HG02973 (cell line): ENCODE data around the gene NHERF2.

Experiments used
- ATAC-seq: cut with Tn5 transposase; IDR thresholded peaks from one replicate; pipeline ENCODE4 v1.9.1; 2021; ENCODE audit warnings: moderate library complexity; ENCODE audit not compliant: unreplicated experiment

NHERF2 gene

DNA sequence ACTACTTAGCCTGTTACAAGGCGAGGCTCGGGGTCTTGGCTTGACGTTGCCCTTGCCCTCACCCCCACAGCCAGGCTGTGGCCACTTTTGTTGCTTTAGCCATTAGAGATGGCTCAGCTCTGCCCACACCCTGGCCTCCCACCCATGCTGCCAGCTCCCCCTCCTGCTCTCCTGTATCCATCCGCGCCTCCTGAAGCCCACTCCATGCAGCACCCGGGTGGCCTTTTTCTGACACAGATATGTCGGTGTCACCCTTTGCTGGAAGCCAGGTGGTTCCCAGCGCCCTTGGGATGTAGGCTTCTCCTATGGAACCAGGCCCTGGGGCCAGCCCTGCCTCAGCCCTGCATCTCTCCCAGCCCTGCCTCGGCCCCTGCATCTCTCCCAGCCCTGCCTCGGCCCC, 30.7 kb downstream of the NHERF2 start:
- ATAC-seq = no peak

DNA sequence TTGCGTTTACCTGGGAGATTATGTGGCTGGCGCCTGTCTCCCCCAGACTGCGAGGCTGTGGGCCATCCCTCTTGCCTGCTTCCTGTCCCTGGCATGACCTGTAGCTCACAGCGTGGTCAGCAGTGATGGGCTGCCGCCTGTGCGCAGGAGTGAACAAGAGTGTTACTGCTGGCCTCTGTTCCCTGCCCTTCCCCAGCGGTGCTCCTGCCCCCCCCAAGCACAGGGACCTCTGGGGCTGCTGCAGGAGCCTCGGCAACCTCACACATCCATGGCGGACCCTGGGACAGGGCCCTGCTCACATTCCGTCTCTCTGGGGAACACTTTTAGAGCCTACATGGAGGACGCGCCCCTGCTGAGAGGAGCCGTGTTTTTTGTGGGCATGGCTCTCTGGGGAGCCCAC, 31.7 kb downstream of the NHERF2 start:
- no peak for ATAC-seq

DNA sequence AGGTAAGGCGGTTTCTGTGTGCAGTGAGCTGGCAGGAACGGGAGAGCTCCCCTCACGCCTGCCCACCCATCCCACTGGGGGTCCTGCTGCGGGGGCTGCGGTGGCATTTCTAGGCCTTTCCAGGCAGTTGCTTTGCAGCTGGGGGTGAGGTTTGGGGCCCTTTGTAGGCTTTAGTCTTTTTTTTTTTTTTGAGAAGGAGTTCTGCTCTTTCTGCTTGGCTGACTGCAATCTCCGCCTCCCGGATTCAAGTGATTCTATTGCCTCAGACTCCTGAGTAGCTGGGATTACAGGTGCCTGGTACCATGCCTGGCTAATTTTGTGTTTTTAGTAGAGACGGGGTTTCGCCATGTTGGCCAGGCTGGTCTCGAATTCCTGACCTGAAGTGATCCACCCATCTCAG, 32.2 kb downstream of the NHERF2 start:
- no peak for ATAC-seq

DNA sequence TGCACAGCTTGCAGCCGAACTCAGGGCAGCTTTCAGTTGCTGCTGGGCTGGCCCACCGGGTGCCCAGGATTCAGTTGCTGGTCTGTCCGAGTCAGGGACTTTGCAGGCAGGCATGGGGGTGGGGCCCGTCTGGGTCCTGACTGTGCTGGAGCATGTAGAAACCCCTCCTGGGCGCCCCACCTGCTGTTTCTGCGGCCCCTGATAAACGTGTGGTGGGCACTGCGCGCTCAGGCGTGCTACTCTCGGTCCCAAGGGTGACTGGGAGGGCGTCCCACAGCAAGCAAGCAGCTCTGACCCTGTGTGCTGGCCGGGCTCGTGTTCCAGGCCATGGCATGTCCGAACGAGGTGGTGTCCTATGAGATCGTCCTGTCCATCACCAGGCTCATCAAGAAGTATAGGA, 33.6 kb downstream of the NHERF2 start:
- no peak for ATAC-seq

DNA sequence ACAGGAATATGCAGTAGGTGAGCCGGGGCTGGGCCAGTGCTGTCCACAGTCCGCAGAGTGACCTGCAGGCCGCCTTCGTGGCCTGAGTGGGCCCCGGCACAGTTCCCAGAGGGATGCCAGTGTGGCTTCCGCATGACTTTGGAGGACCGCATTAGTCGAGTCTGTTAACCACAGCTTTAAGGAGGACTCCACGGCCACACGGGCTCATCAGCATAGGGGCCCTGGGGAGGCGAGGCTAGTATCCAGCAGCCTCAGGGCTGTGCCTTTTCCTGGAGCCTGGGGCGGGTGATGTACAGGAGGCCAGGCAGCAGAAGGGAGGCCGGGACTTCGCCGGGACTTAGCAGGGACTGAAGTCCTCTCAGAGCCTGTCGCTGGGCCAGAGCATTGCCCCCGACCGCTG, 34.3 kb downstream of the NHERF2 start:
- ATAC-seq = no peak

DNA sequence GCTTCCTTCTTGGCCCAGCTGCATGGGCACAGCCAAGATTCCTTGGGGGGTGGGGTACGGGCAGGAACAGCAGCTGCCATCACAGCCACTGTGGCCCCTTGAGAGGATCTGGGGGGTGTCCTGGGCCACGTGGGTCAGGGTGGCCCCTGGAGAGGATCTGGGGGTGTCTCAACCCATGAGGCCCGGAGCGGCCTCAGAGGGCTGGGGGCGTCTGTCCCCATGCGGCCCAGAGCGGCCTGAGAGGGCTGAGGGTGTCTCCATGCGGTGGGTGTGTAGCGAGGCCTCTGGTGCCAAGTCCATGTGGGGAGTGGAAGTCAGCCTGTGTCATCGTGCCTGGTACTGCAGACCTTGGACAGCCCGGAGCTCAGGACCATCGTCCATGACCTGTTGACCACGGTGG, 34.8 kb downstream of the NHERF2 start:
- no peak for ATAC-seq

DNA sequence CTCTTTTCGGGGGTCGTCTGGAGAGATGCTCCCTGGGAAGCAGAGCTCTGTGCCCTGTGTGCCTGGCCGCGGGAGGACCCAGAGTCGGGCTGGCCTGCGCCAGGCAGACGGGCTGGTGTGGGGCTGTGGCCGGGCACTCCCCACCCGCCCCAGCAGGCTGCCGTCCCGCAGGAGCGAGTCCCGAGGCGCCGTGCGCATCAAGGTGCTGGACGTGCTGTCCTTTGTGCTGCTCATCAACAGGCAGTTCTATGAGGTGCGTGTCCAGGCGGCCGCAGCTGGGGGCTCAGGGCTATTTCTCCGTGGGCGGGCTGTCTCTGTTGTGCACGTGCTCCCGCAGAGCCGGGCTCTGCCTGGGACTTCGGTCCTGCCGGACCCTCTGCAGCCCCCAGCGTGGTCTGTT, 36.1 kb downstream of the NHERF2 start:
- no peak for ATAC-seq

DNA sequence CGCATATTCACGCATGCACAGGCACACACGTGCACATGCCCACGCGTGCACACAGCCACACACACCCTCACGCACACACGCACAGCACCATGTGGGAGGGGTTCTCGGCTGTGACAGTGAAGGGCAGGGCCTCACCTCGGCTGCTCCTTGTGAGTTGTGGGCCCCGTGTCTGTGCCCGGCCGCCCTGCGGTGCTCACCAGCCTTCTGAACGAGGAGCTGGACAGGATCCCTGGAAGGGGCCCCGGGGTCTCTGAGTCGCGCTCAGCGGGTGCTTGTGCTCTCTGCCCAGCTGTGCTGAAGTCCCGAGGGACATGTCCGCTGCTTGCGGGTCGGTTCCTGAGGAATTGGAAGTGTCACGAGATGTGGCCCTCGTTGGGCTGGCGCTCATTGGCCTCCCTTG, 37.2 kb downstream of the NHERF2 start:
- ATAC-seq = no peak

DNA sequence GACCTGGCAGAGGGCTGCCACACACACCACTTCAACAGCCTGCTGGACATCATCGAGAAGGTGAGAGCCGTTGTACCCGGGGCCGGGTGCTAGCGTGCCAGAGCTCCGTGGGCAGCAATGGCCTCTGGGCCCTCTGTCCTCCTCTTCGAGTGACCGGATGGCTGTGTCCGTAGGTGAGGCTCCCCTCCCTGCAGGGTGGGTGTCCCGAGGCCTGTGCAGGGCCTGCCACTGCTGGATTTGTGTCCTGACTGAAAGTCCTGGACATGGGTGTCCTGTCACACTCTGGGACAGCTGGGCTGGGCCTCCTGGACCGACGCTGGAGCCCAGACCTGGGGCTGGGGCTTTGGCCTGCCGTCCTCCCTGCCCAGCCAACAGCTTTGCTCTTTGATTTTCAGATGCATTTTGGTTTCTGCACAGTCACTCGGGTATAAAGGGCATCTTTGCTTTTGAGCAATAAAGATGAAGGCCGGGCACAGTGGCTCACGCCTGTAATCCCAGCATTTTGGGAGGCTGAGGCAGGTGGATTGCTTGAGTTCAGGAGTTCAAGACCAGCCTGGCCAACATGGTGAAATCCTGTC, 37.8 kb downstream of the NHERF2 start:
- ATAC-seq = no peak

DNA sequence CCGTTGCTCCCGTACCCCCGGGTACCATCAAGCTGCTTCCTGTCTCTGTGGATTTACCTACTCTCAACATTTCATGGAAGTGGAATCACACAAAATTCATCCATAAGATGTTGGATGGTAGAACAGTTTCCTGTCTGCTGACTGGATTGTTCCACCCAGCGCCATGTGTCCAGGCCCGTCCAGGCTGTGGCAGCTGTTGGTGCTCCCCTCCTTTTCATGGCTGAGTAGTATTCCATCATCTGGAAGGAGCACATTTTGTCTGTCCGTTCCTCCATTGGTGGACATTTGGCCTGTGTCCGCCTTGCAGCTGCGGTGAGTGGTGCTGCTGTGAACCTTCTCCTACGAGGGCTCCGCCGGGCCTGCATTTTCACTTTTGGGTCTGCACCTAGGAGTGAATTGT, 39.4 kb downstream of the NHERF2 start:
- no peak for ATAC-seq

DNA sequence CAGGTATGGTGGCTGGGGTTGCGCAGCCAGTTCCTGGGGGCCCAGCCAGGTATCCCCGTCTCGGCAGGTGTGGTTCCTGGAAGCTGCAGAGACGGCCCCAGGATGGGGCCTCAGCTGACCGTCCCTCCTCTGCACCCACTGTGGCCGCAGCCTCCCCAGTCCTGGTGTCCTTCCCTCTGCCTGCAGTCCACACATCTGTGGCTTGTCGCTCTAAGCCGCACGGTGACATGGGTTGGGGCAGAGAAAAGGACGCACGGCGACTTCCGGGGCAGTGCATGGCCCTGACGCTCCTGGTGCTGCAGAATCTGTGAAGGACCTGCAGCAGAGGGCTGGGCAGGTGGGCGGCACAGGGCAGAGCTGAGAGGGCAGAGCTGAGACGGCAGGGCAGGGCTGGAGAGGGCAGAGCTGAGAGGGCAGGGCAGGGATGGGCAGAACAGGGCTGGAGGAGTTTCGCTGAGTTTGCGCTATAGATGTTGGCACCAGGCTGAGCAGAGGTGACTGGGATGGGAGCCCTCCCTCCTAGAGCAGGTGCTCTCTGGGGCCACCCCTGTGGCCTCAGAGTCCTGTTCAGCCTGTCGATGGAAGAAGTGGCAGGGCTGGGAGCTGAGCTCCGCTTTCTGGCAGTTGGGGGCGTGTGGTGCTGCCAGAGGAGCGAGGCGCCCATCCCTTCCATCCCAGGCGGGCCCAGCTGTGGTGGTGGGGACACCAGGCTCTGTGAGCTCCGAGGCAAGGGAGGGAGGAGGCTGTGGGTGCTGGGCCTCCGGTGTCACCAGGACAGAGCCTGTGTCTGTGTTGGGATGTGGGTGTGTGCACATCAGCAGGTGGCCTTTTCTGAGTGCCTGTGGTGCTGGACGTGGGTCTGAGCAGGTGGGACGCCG, 44.1 kb downstream of the NHERF2 start:
- ATAC-seq = no peak

DNA sequence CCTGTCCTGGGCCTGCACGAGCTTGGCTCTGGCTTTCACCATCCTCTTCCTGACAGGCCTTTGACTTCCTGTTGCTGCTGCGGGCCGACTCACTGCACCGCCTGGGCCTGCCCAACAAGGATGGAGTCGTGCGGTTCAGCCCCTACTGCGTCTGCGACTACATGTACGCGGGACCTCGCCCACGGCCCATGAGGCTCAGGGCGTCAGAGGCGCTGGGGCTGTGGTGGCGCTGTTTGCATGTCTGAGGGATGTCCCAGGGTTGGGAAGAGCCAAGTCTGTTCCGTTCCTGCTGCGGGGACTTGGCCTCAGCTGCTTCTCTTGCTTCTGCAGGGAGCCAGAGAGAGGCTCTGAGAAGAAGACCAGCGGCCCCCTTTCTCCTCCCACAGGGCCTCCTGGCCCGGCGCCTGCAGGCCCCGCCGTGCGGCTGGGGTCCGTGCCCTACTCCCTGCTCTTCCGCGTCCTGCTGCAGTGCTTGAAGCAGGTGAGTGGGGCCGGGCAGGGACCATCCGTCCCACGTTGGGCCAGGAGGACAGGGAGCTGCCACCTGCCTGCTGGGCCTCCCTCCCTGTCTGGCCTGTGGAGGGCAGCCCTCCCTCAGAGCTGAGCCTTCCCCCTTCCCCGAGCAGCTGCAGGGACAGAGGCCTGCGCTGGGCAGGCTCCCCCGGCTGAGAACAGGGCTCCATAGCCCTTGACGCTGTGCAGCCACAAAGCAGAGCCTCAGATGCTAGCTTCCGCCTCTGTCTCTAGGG, 44.9 kb downstream of the NHERF2 start:
- ATAC-seq = no peak

DNA sequence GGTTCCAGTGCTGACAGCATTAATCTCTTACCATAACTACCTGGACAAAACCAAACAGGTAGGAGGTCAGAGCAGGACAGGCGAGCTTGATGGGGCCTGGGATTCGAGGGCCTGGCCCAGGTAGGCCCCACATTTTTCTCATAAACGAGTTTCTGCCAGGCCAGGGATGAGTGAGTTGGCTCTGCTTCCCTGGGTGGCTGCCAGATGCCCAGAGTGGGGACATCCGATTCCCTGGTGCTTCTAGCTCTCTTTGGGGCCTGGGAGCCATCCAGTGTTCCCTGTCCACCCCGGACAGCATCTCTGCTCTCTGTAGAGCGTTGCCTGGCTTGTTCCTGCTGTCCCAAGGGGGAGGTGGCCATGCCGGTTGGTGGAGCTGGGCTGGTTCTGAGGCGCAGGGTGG, 46.2 kb downstream of the NHERF2 start:
- no peak for ATAC-seq

DNA sequence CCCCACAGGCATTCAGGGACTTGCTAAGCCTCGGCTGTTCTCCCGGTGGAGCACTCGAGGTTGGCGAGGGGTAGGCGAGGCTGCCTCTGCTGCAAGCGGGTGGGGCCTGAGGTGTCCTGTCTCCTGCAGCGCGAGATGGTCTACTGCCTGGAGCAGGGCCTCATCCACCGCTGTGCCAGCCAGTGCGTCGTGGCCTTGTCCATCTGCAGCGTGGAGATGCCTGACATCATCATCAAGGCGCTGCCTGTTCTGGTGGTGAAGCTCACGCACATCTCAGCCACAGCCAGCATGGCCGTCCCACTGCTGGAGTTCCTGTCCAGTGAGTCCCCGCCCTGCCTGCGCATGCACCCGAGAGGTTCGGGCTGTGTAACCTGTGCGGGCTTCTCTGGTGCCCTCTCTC, 47.4 kb downstream of the NHERF2 start:
- no peak for ATAC-seq

DNA sequence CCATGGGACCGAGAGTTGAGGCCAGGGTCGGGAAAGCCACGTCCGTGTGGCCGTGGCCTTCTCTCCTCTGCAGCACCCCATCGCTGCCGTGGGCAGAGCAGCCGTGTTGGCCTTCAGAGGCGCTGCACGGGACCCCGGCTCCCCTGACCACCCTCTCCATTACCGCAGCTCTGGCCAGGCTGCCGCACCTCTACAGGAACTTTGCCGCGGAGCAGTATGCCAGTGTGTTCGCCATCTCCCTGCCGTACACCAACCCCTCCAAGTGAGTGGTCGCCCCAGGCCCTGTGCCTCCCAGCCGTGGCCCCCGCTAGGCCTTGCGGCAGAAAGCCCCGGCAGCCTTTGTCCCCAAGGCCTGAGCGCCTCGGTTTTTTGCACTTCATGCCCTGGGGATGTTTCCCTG, 48.9 kb downstream of the NHERF2 start:
- no peak for ATAC-seq

DNA sequence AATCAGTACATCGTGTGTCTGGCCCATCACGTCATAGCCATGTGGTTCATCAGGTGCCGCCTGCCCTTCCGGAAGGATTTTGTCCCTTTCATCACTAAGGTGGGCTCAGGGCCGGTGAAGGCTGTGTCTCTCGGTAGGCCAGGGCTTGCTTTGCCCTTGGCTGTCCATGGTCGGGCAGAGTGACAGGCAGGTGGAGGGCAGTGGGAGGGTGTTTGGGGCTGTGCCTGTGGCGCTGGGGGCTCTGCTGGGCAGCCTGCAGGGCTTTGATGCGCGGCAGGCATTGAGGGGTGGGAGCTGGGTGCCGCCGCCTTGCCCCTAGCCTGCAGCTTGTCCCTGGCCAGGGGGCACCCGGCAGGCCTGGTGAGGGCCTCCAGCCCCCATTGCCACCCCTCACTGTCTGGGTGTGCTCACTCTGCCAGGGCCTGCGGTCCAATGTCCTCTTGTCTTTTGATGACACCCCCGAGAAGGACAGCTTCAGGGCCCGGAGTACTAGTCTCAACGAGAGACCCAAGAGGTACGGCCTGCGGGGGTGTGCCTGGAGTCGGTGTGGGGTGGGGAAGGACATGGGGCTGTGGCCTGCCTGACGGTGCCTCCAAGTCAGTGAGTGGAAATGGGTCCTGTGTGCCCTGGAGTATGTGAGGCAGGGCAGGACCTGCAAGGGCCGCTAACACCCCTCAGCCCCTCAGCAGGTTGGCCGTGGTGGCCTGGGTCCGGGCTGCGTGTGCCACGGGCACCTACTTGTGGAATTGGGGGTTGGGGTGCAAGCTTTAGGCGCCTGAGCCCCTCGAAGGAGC, 49.6 kb downstream of the NHERF2 start:
- ATAC-seq = no peak

DNA sequence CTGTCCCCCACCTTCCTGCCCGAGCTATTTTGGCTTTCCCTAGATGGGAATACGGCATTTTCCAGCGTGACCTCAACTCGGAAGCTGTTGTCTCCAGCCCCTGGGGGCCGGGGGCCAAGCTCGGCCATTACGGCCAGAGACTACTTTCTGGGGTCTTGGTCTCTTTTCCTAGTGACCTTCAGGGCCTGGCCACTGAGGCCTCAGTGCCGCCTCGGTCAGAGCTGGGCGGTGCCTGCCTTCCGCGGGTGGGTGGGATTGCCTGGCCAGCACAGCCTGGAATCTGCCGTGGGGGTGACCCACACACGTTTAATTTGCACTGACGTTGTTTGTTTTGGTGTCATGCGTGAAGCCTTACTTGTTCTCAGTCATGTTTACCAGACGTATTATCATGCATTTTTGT, 50.3 kb downstream of the NHERF2 start:
- no peak for ATAC-seq

DNA sequence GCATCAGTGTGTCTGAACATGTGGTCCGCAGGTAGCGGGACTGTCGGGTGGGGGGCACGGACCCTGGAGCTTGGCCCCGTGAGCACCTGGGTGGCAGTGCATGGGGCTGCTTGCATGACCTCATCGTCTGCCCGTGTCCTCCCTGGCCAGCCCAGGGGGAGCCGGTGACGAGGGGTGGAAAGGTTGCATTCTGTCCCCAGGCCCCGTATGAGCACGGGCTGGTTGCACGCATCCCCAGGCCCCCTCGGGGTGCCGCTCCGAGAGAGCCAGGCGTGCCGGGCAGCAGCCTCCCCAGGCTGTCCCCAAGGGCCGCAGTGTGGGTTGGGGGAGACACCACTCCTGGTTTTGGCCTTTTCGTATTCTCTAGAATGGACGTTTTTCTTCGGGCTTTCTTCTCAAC, 51.0 kb downstream of the NHERF2 start:
- ATAC-seq = no peak

DNA sequence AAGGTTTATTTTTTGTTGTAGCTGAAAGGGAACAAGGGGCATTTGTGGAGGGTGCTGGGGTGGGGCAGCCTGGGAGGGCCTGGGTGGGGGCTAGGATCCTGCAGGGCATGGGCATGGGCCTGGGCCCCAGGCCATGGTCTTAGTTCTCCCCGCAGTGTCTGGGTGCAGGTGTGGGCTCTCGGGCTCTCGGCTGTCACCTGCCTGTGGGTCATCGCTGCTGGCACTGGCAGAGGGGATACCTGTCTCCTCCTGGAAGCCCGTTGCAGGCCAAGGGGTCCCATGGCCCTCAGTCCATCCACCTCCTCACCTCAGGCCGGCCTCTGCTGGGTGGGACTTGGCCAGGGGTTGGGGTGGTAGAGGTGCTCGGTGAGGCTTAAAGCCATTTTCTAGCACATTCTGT, 51.4 kb downstream of the NHERF2 start:
- ATAC-seq = no peak

DNA sequence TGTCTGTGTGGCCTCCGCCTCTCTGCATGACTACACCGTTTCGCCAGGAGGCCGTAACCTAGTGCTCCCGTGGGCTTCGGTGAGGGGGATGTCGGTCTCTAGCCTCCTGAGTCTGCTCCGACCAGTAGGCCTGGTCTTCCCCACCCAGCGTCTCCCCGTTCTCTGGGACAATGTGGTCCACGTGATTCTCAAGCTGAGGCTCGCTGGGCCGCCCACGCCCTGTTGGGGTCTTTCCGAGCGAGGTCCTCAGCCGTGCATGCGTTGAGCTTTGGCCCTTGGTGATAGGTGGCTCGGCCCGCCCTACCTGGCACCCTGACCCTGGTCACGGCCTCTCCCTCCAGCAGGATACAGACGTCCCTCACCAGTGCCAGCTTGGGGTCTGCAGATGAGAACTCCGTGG, 52.0 kb downstream of the NHERF2 start:
- ATAC-seq = no peak

DNA sequence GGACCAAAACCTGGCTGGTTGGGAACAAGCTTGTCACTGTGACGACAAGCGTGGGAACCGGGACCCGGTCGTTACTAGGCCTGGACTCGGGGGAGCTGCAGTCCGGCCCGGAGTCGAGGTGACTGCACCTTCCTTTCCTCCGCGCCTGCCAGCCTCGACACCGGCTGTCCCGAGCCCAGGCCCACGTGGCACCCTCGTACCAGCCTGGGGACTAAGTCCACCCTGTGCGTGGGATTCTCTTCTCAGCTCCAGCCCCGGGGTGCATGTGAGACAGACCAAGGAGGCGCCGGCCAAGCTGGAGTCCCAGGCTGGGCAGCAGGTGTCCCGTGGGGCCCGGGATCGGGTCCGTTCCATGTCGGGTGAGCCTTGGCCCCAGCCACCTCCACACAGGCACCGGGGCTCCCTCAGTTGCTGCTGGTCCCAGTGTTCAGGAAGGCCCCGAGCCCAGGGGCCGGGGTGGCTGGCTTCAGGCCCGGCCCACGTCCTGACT, 52.7 kb downstream of the NHERF2 start:
- no peak for ATAC-seq
